Rectal smooth muscle tissue (tissue), 1 donor: ENCODE measurements around the gene ANKRD9.
"Not testable (repeated sequence)": the region's sequence is repeated elsewhere in the genome, so short reads cannot be mapped to it uniquely, and the experiment has no call there.

Experiments used
- H3K27ac ChIP-seq: one replicate; pipeline ENCODE4 v1.7.0; 2013; ENCODE audit warnings: low read depth, low read length, inconsistent platforms
- H3K27me3 ChIP-seq: one replicate; pipeline ENCODE4 v1.7.0; 2013; ENCODE audit warnings: low read length; ENCODE audit not compliant: control insufficient read depth, insufficient read depth
- H3K36me3 ChIP-seq: one replicate; pipeline ENCODE4 v1.7.0; 2013; ENCODE audit warnings: low read length; ENCODE audit not compliant: control insufficient read depth, insufficient read depth
- H3K4me1 ChIP-seq: one replicate; pipeline ENCODE4 v1.7.0; 2013; ENCODE audit warnings: low read length; ENCODE audit not compliant: control insufficient read depth, insufficient read depth
- H3K4me3 ChIP-seq: one replicate; pipeline ENCODE4 v1.7.0; 2013; ENCODE audit warnings: low read length
- H3K9ac ChIP-seq: one replicate; pipeline ENCODE4 v1.7.0; 2013; ENCODE audit warnings: low read length

Gene ANKRD9

GRCh38 chr14:102544747-102545460 lies 35.3 kb upstream of the ANKRD9 start:
- Histone ChIP-seq H3K4me3 (peak overlapping the region; percentile 21), H3K36me3 (no peaks in the 10 kb centered on the region), H3K27ac (no peak overlapping the region), H3K4me1 (no peaks in the 10 kb centered on the region), H3K27me3 (peaks cover 20% of the 10 kb centered on the region), H3K9ac (no peak overlapping the region)

- H3K27ac ChIP-seq: no peak overlapping the region
- H3K9ac ChIP-seq: no peak overlapping the region
- no peak overlapping the region for H3K4me3 ChIP-seq
- H3K4me1 ChIP-seq: no peaks in the 10 kb centered on the region
- no peaks in the 10 kb centered on the region for H3K36me3 ChIP-seq
- peaks cover 20% of the 10 kb centered on the region for H3K27me3 ChIP-seq
Measured at GRCh38 chr14:102544046-102544746, 34.6 kb upstream of the ANKRD9 start.

- H3K27me3 ChIP-seq: peaks cover 16% of the 10 kb centered on the region
- no peak overlapping the region for H3K27ac ChIP-seq
- no peak overlapping the region for H3K9ac ChIP-seq
- H3K4me1 ChIP-seq: no peaks in the 10 kb centered on the region
- no peak overlapping the region for H3K4me3 ChIP-seq
- no peaks in the 10 kb centered on the region for H3K36me3 ChIP-seq
Measured at GRCh38 chr14:102541771-102542170, 32.2 kb upstream of the ANKRD9 start.

DNA sequence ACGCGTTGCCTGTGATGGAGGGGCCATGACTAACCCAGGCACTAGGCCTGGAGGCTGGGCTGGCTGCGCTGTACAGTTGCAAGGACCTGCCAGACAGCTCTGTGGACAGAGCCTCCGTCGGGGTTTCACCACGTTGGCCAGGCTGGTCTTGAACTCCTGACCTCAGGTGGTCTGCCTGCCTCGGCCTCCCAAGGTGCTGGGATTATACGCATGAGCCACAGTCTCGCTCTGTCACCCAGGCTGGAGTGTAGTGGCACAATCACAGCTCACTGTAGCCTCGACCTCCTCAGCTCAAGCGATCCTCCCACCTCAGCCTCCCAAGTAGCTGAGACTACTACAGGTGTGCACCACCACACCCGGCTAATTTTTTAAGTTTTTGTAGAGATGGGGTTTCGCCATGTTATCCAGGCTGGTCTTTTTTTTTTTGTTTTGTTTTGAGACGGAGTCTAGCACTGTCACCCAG lies 31.5 kb upstream of the ANKRD9 start:
- H3K36me3 ChIP-seq, H3K9ac ChIP-seq, H3K4me3 ChIP-seq, H3K4me1 ChIP-seq, H3K27ac ChIP-seq: not testable (repeated sequence)
- H3K27me3 ChIP-seq: peaks cover 16% of the 10 kb centered on the region

DNA sequence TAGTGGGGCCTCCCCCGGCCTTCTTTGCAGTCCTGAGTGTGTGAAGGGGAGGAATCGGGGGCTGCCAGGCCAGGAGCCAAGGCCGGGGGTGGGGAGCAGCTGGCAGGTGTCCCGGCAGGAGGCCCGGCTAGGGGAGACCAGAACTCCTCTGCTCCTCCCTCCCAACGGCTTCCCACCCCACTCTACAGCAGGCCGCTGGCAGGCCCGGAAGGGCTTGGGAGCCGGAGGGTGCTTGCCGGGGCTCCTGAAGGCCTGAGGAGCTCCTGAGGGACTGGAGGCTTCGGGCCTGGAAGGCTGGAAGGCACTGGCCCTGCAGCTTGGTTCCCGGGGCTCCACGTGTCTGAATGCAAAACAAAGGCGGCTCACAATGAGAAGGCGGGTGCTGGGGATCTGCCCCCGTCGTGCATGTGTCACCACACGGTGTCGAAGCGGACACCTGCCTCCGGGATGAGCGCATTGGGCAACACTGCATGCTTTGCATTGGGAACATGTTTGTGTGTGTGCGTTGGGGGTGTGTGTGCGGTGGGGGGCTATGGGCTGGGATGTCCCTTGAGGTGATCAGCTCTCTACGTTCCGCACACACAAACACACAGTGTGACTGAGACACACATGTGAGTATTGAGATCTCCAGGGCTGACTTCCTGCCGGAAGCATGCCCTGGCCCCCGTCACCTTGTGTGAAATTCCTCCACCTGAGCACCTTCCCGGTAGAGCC lies 30.9 kb upstream of the ANKRD9 start:
- H3K36me3 ChIP-seq: no peaks in the 10 kb centered on the region
- H3K4me1 ChIP-seq: no peaks in the 10 kb centered on the region
- no peak overlapping the region for H3K9ac ChIP-seq
- no peak overlapping the region for H3K27ac ChIP-seq
- peaks cover 10% of the 10 kb centered on the region for H3K27me3 ChIP-seq
- H3K4me3 ChIP-seq: no peak overlapping the region

- Histone ChIP-seq H3K27ac (no peak overlapping the region), H3K27me3 (peaks cover 5% of the 10 kb centered on the region), H3K36me3 (no peaks in the 10 kb centered on the region), H3K9ac (no peak overlapping the region), H3K4me3 (no peak overlapping the region), H3K4me1 (no peaks in the 10 kb centered on the region)
Measured at GRCh38 chr14:102539544-102540314, 30.2 kb upstream of the ANKRD9 start.

DNA sequence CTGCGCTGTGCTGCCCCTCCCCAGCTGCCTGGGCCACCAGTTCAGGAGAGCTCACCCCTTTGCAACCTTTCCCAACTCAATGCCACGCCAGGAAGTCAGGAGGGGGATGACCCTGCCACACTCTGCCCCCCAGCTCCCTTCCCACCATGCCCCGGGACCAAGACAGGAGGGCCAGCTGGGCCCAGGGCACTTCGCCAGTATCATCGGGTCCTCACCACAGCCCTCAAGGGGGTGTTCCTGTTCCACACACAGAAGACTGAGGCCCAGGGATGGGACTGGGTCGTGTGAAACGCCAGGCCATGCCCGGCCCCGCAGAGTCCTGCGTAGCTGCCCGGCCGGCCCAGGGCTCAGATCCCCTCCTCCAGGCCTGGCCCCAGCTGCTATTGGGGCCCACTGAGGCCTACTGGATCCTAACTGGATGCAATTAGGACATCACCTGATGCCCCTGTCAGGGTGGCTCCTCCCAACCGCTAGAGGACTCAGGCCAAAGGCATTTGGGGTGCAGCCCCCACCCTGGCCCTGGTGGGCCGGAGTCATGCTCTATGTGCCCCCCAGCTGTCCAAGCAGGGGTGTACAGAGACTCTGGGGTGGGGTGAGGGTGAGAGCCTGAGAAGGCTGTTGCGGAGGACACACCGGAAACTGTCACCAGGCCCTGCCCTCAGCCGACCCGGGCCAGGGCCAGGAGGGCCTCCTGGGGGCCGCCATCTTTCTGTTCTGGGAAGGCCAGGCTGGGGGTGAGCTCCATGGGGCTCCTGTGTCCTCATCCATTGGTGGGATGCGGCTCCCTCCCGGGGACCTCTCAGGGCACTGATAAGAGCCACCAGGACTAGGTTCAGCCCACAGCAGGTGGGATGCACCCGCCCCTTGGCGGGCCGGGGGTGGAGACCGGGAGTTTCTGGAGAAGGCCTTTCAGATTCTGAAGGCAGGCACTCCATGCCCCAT lies 29.3 kb upstream of the ANKRD9 start:
- no peak overlapping the region for H3K9ac ChIP-seq
- no peak overlapping the region for H3K27ac ChIP-seq
- H3K27me3 ChIP-seq: peaks cover 4% of the 10 kb centered on the region
- no peaks in the 10 kb centered on the region for H3K36me3 ChIP-seq
- no peaks in the 10 kb centered on the region for H3K4me1 ChIP-seq
- H3K4me3 ChIP-seq: no peak overlapping the region

DNA sequence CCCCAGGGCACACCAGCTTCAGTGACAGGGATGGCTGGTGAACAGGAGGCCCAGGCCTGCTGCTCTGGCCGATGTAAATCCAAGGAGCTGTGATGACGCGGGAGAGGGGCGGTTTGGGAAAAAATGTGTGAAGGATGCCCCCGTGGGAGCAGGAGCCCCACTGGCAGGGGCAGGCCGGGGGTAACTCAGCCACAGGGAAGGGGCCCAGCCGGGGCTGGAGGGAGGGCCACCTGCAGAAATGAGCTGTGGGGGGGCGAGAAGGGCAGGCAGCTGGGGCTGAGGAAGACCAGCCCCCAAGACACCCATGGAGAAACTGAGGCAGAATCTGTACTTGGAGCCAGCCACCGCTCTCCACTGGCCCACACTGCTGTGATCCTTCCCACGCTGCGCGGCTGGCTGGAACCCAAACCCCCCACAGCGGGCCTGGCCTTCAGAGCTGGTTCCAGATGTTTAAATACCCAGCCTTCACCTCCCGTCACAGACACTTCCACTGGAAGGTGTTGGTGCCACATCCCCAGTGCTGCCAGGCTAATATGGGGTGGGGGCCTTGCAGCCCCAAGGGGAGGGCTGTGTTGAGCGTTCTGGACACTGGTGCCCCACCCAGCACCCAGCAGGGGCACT lies 28.5 kb upstream of the ANKRD9 start:
- Histone ChIP-seq H3K27ac (no peak overlapping the region), H3K4me3 (no peak overlapping the region), H3K36me3 (no peaks in the 10 kb centered on the region), H3K27me3 (peaks cover under 1% of the 10 kb centered on the region), H3K9ac (no peak overlapping the region), H3K4me1 (no peaks in the 10 kb centered on the region)

- Histone ChIP-seq H3K4me3 (no peak overlapping the region), H3K27me3 (no peaks in the 10 kb centered on the region), H3K36me3 (no peaks in the 10 kb centered on the region), H3K4me1 (no peaks in the 10 kb centered on the region), H3K27ac (no peak overlapping the region), H3K9ac (no peak overlapping the region)
Measured at GRCh38 chr14:102532204-102532658, 22.7 kb upstream of the ANKRD9 start.

GRCh38 chr14:102530828-102531478 lies 21.4 kb upstream of the ANKRD9 start:
- H3K9ac ChIP-seq: no peak overlapping the region

More at GRCh38 chr14:102530828-102531478, 21.4 kb upstream of the ANKRD9 start:
- H3K4me1 ChIP-seq: no peaks in the 10 kb centered on the region
- H3K36me3 ChIP-seq: no peaks in the 10 kb centered on the region
- no peak overlapping the region for H3K27ac ChIP-seq
- H3K27me3 ChIP-seq: no peaks in the 10 kb centered on the region
- H3K4me3 ChIP-seq: no peak overlapping the region
